Coronary artery (tissue), 2 donors: ENCODE measurements around the gene CDC7.

ENCODE experiments used
- DNase-seq: peaks from one replicate; pipeline ENCODE4 v3.0.0-alpha.2; 2017; ENCODE audit warnings: low spot score
- H3K27ac ChIP-seq, 2 donors: fragments of 200-600 bp; sonication (generic); one replicate each; pipeline ENCODE4 v1.5.1; 2016 to 2019
- H3K4me3 ChIP-seq: fragments of 200-600 bp; sonication (generic); 2 replicates; pipeline ENCODE4 v1.5.1; 2016; ENCODE audit warnings: mild to moderate bottlenecking, moderate library complexity
- CTCF ChIP-seq: fragments of 200-600 bp; sonication (generic); IDR thresholded peaks from one replicate; pipeline ENCODE4 v1.5.1; 2019; ENCODE audit warnings: antibody characterized with exemption

Gene CDC7

GRCh38 chr1:91490501-91490900 lies 10.2 kb upstream of the CDC7 start:
- no peak overlapping the region for H3K27ac ChIP-seq
- no peak for DNase-seq
- H3K4me3 ChIP-seq: no peak overlapping the region
- TF ChIP-seq CTCF: no peak

GRCh38 chr1:91498035-91498434 lies 2.6 kb upstream of the CDC7 start:
- no peak for TF ChIP-seq CTCF
- Histone ChIP-seq H3K4me3 (no peak overlapping the region), H3K27ac (no peak overlapping the region)
- no peak for DNase-seq

GRCh38 chr1:91498498-91499245 lies 2.0 kb upstream of the CDC7 start:
- no peak for TF ChIP-seq CTCF

GRCh38 chr1:91499346-91499745 lies 1.3 kb upstream of the CDC7 start:
- Histone ChIP-seq H3K27ac (no peak overlapping the region), H3K4me3 (no peak overlapping the region)
- no peak for DNase-seq
- TF ChIP-seq CTCF: no peak

More at GRCh38 chr1:91498498-91499245, 2.0 kb upstream of the CDC7 start:
- no peak for DNase-seq
- Histone ChIP-seq H3K4me3 (no peak overlapping the region), H3K27ac (no peak overlapping the region)

GRCh38 chr1:91499904-91500755 lies 521 bp upstream of the CDC7 start:
- peak overlapping the region; percentile 55 to 83 for H3K27ac ChIP-seq
- TF ChIP-seq CTCF: no peak
- H3K4me3 ChIP-seq: peak overlapping the region; percentile 83
- no peak for DNase-seq

- no peak for TF ChIP-seq CTCF
- peak overlapping the region; percentile 55 to 83 for H3K27ac ChIP-seq
- peak overlapping the region; percentile 83 for H3K4me3 ChIP-seq
- no peak for DNase-seq
These were observed 836 bp downstream of the CDC7 start for GRCh38 chr1:91501523-91501851.
